Adrenal gland (tissue), 12 donors: ENCODE results near the gene NEK2. TPM values are rescaled to one million over a fixed set of nuclear protein-coding genes. Genes with fewer than 3 reads are reported as not detected.
A peak's percentile ranks its signal among the peaks of the same experiment; 100 is the strongest.

ENCODE experiments used
- DNase-seq, 7 donors: peaks; one replicate each; pipeline ENCODE4 v3.0.0-alpha.2; 2019 to 2020
- H3K27ac ChIP-seq, 5 donors: fragments of 200-600 bp; sonication (generic) in 4 of 5; 1 replicate in 3 of 5; 2 replicates in 2 of 5; pipeline versions ENCODE4 v1.5.1 to v1.8.0; 2016 to 2020; ENCODE audit warnings: mild to moderate bottlenecking in 1 of 5
- H3K27me3 ChIP-seq: fragments of 200-600 bp; 2 replicates; pipeline ENCODE4 v1.8.0; 2021
- H3K36me3 ChIP-seq, 2 donors: fragments of 200-600 bp; replicated peaks in 1 of 2; 1 replicate in 1 of 2; 2 replicates in 1 of 2; pipeline versions ENCODE4 v1.5.1 to v1.8.0; 2018 to 2022
- H3K4me1 ChIP-seq, 2 donors: fragments of 200-600 bp; replicated peaks in 1 of 2; 1 replicate in 1 of 2; 2 replicates in 1 of 2; pipeline versions ENCODE4 v1.5.1 to v1.8.0; 2018 to 2021
- H3K4me3 ChIP-seq, 4 donors: fragments of 200-600 bp; sonication (generic) in 3 of 4; one replicate each; pipeline ENCODE4 v1.5.1; 2016 to 2018
- H3K9me3 ChIP-seq, 3 donors: fragments of 200-600 bp; sonication (generic) in 1 of 3; replicated peaks in 1 of 3; 1 replicate in 2 of 3; 2 replicates in 1 of 3; pipeline versions ENCODE4 v1.5.1 to v1.8.0; 2016 to 2021
- POLR2A ChIP-seq, 2 donors: fragments of 450-650 bp; IDR thresholded peaks; one replicate each; pipeline ENCODE4 v1.6.1; 2017; ENCODE audit warnings: antibody characterized with exemption in 2 of 2, mild to moderate bottlenecking in 2 of 2, moderate library complexity in 1 of 2
- WGBS, 4 donors: extraction: QIAGEN DNeasy Blood & Tissue Kit in 2 of 4; methylation state at CpG; one replicate each; pipeline versions ENCODE4 v1.1.5 to v1.1.7; 2013 to 2017; 5-methylcytosine and 5-hydroxymethylcytosine counted together
- intact Hi-C, 2 donors: fragments of 100-400 bp; cut with DNase I; formaldehyde crosslinking; loops; one replicate each; pipeline versions ENCODE4 v1.14.1 to v1.15.0; 2022 to 2023
- polyA plus RNA-seq, 3 donors: library from polyadenylated mRNA; stranded (reverse); fragments of 200-250 nt in 2 of 3; fragments of 350-450 nt in 1 of 3; fragmentation: Illumina TruSeq in 1 of 3; extraction: RNeasy Lipid Tissue Mini Kit (QIAGEN cat#74804) in 1 of 3; gene quantifications; one replicate each; pipeline ENCODE4 v1.2.3, GENCODE V29; 2013 to 2014
- total RNA-seq, 9 donors: library from RNA; depleted of rRNA in 4 of 9; stranded (reverse); fragments of >200 nt in 4 of 9; fragments of 120-200 nt in 1 of 9; fragmentation: NEBNext Ultra II Directional in 1 of 9; extraction: Animal tissue kit (Norgen Biotek cat#: 25700) in 1 of 9; gene quantifications; one replicate each; pipeline versions ENCODE4 v1.1.0 to v1.2.4, GENCODE V29; 2013 to 2023
- TF ChIP-seq, protein P1 (sequence below), 6 experiments: fragments of 450-650 bp in 4 of 6; fragments of 200-600 bp in 2 of 6; sonication (generic) in 1 of 6; IDR thresholded peaks; 1 replicate in 5 of 6; 2 replicates in 1 of 6; pipeline versions ENCODE4 v1.5.1 to v1.8.0; 2016 to 2021; ENCODE audit warnings: antibody characterized with exemption in 6 of 6, mild to moderate bottlenecking in 2 of 6, moderate library complexity in 1 of 6
- donor health status: healthy with polysubstance abuse.
- donor health status: Bipolar disorder and iron deficiency.
- donor health status: DM: yes; HTN: yes; CAD: no.
- donor health status: DM: no; HTN: no; CAD: no.
- donor health status: DM: no; HTN: no; CAD: no.
- donor health status: DM: yes; HTN: yes; CAD: no.

The NEK2 gene
- total and polyA plus RNA-seq, 12 donors: 0.08 to 19.9 (median 0.95) TPM

GRCh38 chr1:211633524-211633846, 41.9 kb downstream of the NEK2 start:
- H3K9me3 ChIP-seq: no peaks in the 10 kb centered on the region
- H3K36me3 ChIP-seq: no peaks in the 10 kb centered on the region
- H3K27me3 ChIP-seq: no peaks in the 10 kb centered on the region
- H3K4me3 ChIP-seq: no peak overlapping the region
- H3K27ac ChIP-seq: peak overlapping the region; percentile 74 to 96 (median 80)
- WGBS, 4 donors: 55 to 79% (median 65%) methylated on average over 8 of the region's 8 CpGs
- peak in 4 of 7 donors; percentile 64 to 74 (median 70) for DNase-seq
- intact Hi-C loops: no loop called here
- H3K4me1 ChIP-seq: peaks cover 15 to 31% of the 10 kb centered on the region in 2 donors
- TF ChIP-seq, protein P1, sequence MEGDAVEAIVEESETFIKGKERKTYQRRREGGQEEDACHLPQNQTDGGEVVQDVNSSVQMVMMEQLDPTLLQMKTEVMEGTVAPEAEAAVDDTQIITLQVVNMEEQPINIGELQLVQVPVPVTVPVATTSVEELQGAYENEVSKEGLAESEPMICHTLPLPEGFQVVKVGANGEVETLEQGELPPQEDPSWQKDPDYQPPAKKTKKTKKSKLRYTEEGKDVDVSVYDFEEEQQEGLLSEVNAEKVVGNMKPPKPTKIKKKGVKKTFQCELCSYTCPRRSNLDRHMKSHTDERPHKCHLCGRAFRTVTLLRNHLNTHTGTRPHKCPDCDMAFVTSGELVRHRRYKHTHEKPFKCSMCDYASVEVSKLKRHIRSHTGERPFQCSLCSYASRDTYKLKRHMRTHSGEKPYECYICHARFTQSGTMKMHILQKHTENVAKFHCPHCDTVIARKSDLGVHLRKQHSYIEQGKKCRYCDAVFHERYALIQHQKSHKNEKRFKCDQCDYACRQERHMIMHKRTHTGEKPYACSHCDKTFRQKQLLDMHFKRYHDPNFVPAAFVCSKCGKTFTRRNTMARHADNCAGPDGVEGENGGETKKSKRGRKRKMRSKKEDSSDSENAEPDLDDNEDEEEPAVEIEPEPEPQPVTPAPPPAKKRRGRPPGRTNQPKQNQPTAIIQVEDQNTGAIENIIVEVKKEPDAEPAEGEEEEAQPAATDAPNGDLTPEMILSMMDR (IDR thresholded peaks at IDR 0.05): no peak
- TF ChIP-seq POLR2A (IDR thresholded peaks at IDR 0.05): no peak

- DNase-seq: peak; percentile 83 to 95 (median 93)
- H3K27me3 ChIP-seq: no peaks in the 10 kb centered on the region
- H3K4me1 ChIP-seq: peaks cover 15 to 31% of the 10 kb centered on the region in 2 donors
- TF ChIP-seq POLR2A (IDR thresholded peaks at IDR 0.05): peak in 1 of 2 donors; percentile 43
- TF ChIP-seq, protein P1 (IDR thresholded peaks at IDR 0.05): no peak
- intact Hi-C loops: no loop called here
- no peaks in the 10 kb centered on the region for H3K9me3 ChIP-seq
- 27 to 38% (median 34%) methylated on average over 7 to 13 of the region's 13 CpGs for WGBS, 4 donors
- no peaks in the 10 kb centered on the region for H3K36me3 ChIP-seq
- peak overlapping the region; percentile 74 to 96 (median 80) for H3K27ac ChIP-seq
- no peak overlapping the region for H3K4me3 ChIP-seq
Measured at GRCh38 chr1:211632808-211633523, 42.5 kb downstream of the NEK2 start.

GRCh38 chr1:211632117-211632807, 43.2 kb downstream of the NEK2 start:
- no peak overlapping the region for H3K4me3 ChIP-seq
- H3K4me1 ChIP-seq: peaks cover 15 to 31% of the 10 kb centered on the region in 2 donors
- 50 to 69% (median 62%) methylated on average over 6 to 16 of the region's 16 CpGs for WGBS, 4 donors
- H3K36me3 ChIP-seq: no peaks in the 10 kb centered on the region
- DNase-seq: peak; percentile 57 to 89 (median 80)
- H3K27me3 ChIP-seq: no peaks in the 10 kb centered on the region
- H3K9me3 ChIP-seq: no peaks in the 10 kb centered on the region
- TF ChIP-seq, protein P1 (IDR thresholded peaks at IDR 0.05): no peak
- peak in 1 of 2 donors; percentile 16 for TF ChIP-seq POLR2A (IDR thresholded peaks at IDR 0.05)
- H3K27ac ChIP-seq: peak overlapping the region; percentile 74 to 96 (median 80)
- intact Hi-C loops: no loop called here

DNA sequence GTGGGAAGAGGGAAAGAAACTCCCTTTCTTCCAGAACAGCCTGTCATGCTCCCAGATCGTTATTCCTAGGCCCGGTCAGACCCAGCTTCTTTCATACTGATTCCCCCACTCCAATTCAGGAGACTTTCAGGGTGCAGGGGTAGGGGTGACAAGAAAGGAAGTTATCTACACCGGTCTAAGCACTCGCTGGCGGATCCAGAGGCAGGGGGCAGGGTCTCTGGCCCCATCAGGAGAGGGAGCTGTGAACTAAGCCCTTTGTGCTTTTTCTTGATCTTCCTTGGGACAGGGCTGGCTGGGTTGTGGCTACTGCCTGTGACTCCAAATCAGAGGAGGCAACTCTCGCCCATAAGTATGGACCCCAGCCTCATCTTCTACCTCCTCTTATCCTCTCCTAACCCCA, 44.3 kb downstream of the NEK2 start:
- peak overlapping the region in 4 of 5 donors; percentile 56 to 96 (median 83) for H3K27ac ChIP-seq
- no peaks in the 10 kb centered on the region for H3K9me3 ChIP-seq
- H3K36me3 ChIP-seq: no peaks in the 10 kb centered on the region
- H3K4me3 ChIP-seq: no peak overlapping the region
- peak in 1 of 7 donors; percentile 5 for DNase-seq
- intact Hi-C loops: no loop called here
- H3K27me3 ChIP-seq: no peaks in the 10 kb centered on the region
- 84 to 92% (median 88%) methylated on average over 6 of the region's 6 CpGs for WGBS, 4 donors
- H3K4me1 ChIP-seq: peaks cover 15 to 31% of the 10 kb centered on the region in 2 donors
- no peak for TF ChIP-seq POLR2A (IDR thresholded peaks at IDR 0.05)
- TF ChIP-seq, protein P1 (IDR thresholded peaks at IDR 0.05): no peak
